GM21515 (cell line): ENCODE measurements around the gene CIAPIN1.

ENCODE experiments used
- ATAC-seq: cut with Tn5 transposase; IDR thresholded peaks from one replicate; pipeline ENCODE4 v1.9.1; 2021; ENCODE audit not compliant: unreplicated experiment

CIAPIN1 gene

GRCh38 chr16:57476546-57477410, 29.6 kb upstream of the CIAPIN1 start:
- ATAC-seq, result no peak

GRCh38 chr16:57475711-57476339, 28.6 kb upstream of the CIAPIN1 start:
- peak; percentile 86 for ATAC-seq

GRCh38 chr16:57474671-57475661, 27.8 kb upstream of the CIAPIN1 start:
- no peak for ATAC-seq

- ATAC-seq, result no peak
Observed at GRCh38 chr16:57473906-57474305, 26.7 kb upstream of the CIAPIN1 start.

- ATAC-seq, result no peak
Observed at GRCh38 chr16:57473176-57473840, 26.1 kb upstream of the CIAPIN1 start.

- ATAC-seq, result no peak
Observed at GRCh38 chr16:57472665-57473060, 25.5 kb upstream of the CIAPIN1 start.

GRCh38 chr16:57471852-57472664, 24.9 kb upstream of the CIAPIN1 start:
- no peak for ATAC-seq

GRCh38 chr16:57471209-57471608, 24.0 kb upstream of the CIAPIN1 start:
- no peak for ATAC-seq

- ATAC-seq, result no peak
Observed at GRCh38 chr16:57470711-57471110, 23.5 kb upstream of the CIAPIN1 start.

GRCh38 chr16:57469917-57470470, 22.8 kb upstream of the CIAPIN1 start:
- ATAC-seq, result no peak

GRCh38 chr16:57469046-57469445, 21.9 kb upstream of the CIAPIN1 start:
- no peak for ATAC-seq

- no peak for ATAC-seq
Observed at GRCh38 chr16:57468346-57468745, 21.2 kb upstream of the CIAPIN1 start.

GRCh38 chr16:57464523-57464922, 17.3 kb upstream of the CIAPIN1 start:
- ATAC-seq, result no peak

GRCh38 chr16:57462978-57463362, 15.8 kb upstream of the CIAPIN1 start:
- no peak for ATAC-seq

- peak; percentile 86 for ATAC-seq
Observed at GRCh38 chr16:57462209-57462977, 15.2 kb upstream of the CIAPIN1 start, which contains the start of gene POLR2C. POLR2C (plus strand) TSS chr16:57462679; CDS start chr16:57462725, 46 bp downstream.

GRCh38 chr16:57452021-57452420, 4.8 kb upstream of the CIAPIN1 start:
- no peak for ATAC-seq

- peak; percentile 37 for ATAC-seq
Observed at GRCh38 chr16:57446531-57447185, 527 bp downstream of the CIAPIN1 start.

GRCh38 chr16:57445510-57445909, 1.7 kb downstream of the CIAPIN1 start:
- ATAC-seq, result no peak
